Suprapubic skin (tissue), 4 donors: ENCODE results near the gene GOPC.

Source experiments
- EP300 ChIP-seq: sonication (generic); formaldehyde crosslinking; IDR thresholded peaks from one replicate; pipeline ENCODE4 v1.6.1; 2017; ENCODE audit warnings: antibody characterized with exemption
- POLR2A ChIP-seq, 2 donors: fragments of 450-650 bp; IDR thresholded peaks; one replicate each; pipeline ENCODE4 v1.6.1; 2017; ENCODE audit warnings: antibody characterized with exemption in 2 of 2, mild to moderate bottlenecking in 2 of 2, moderate library complexity in 2 of 2
- POLR2AphosphoS5 ChIP-seq, 3 donors: sonication (generic); formaldehyde crosslinking; IDR thresholded peaks; one replicate each; pipeline ENCODE4 v1.6.1; 2017; ENCODE audit warnings: antibody characterized with exemption in 3 of 3
- TF ChIP-seq, protein P1 (sequence below), 2 donors: fragments of 200-600 bp in 1 of 2; fragments of 450-650 bp in 1 of 2; sonication (generic) in 1 of 2; IDR thresholded peaks; one replicate each; pipeline ENCODE4 v1.5.1; 2016 to 2019; ENCODE audit warnings: antibody characterized with exemption in 2 of 2, mild to moderate bottlenecking in 1 of 2, moderate library complexity in 1 of 2

- TF ChIP-seq, protein P1, sequence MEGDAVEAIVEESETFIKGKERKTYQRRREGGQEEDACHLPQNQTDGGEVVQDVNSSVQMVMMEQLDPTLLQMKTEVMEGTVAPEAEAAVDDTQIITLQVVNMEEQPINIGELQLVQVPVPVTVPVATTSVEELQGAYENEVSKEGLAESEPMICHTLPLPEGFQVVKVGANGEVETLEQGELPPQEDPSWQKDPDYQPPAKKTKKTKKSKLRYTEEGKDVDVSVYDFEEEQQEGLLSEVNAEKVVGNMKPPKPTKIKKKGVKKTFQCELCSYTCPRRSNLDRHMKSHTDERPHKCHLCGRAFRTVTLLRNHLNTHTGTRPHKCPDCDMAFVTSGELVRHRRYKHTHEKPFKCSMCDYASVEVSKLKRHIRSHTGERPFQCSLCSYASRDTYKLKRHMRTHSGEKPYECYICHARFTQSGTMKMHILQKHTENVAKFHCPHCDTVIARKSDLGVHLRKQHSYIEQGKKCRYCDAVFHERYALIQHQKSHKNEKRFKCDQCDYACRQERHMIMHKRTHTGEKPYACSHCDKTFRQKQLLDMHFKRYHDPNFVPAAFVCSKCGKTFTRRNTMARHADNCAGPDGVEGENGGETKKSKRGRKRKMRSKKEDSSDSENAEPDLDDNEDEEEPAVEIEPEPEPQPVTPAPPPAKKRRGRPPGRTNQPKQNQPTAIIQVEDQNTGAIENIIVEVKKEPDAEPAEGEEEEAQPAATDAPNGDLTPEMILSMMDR (IDR thresholded peaks at IDR 0.05), result no peak
- TF ChIP-seq EP300 (no peak), POLR2A (IDR thresholded peaks at IDR 0.05) (no peak), POLR2AphosphoS5 (IDR thresholded peaks at IDR 0.05) (no peak)
Measured at GRCh38 chr6:117531346-117531745, 71.0 kb downstream of the GOPC start.
